Stomach (tissue), 9 donors: ENCODE data around the gene RAB3D. TPM values are rescaled to one million over a fixed set of nuclear protein-coding genes. Genes with fewer than 3 reads are reported as not detected.

Source experiments
- DNase-seq, 2 donors: peaks; one replicate each; pipeline versions ENCODE4 v3.0.0 to v3.0.0-alpha.2; 2013 to 2019
- H3K27ac ChIP-seq, 5 donors: fragments of 200-600 bp in 4 of 5; sonication (generic) in 4 of 5; one replicate each; pipeline ENCODE4 v1.5.1; 2013 to 2019; ENCODE audit warnings: mild to moderate bottlenecking in 1 of 5, moderate library complexity in 1 of 5
- H3K27me3 ChIP-seq, 3 donors: fragments of 200-600 bp; sonication (generic); one replicate each; pipeline ENCODE4 v1.5.1; 2017 to 2019; ENCODE audit warnings: mixed run types in 1 of 3
- H3K36me3 ChIP-seq, 4 donors: fragments of 200-600 bp; sonication (generic); 1 replicate in 3 of 4; 2 replicates in 1 of 4; pipeline ENCODE4 v1.5.1; 2016 to 2019
- H3K4me1 ChIP-seq, 4 donors: fragments of 200-600 bp; sonication (generic); one replicate each; pipeline ENCODE4 v1.5.1; 2016 to 2019
- H3K4me3 ChIP-seq, 4 donors: fragments of 200-600 bp; sonication (generic) in 3 of 4; one replicate each; pipeline ENCODE4 v1.5.1; 2016 to 2019; ENCODE audit warnings: mild to moderate bottlenecking in 1 of 4
- H3K9me3 ChIP-seq, 4 donors: fragments of 200-600 bp; sonication (generic); one replicate each; pipeline ENCODE4 v1.5.1; 2016 to 2019
- CTCF ChIP-seq, 7 experiments: fragments of 450-650 bp in 4 of 7; fragments of 200-600 bp in 3 of 7; sonication (generic) in 3 of 7; IDR thresholded peaks; one replicate each; pipeline ENCODE4 v1.5.1; 2016 to 2019; ENCODE audit warnings: antibody characterized with exemption in 7 of 7, control low read depth in 2 of 7, mild to moderate bottlenecking in 1 of 7
- EP300 ChIP-seq: sonication (generic); formaldehyde crosslinking; IDR thresholded peaks from one replicate; pipeline ENCODE4 v1.6.1; 2017; ENCODE audit warnings: antibody characterized with exemption
- POLR2A ChIP-seq, 4 donors: fragments of 450-650 bp; IDR thresholded peaks; one replicate each; pipeline ENCODE4 v1.6.1; 2016; ENCODE audit warnings: antibody characterized with exemption in 4 of 4, control low read depth in 2 of 4, mild to moderate bottlenecking in 1 of 4, moderate library complexity in 1 of 4
- POLR2AphosphoS5 ChIP-seq, 3 donors: sonication (generic); formaldehyde crosslinking; IDR thresholded peaks; one replicate each; pipeline ENCODE4 v1.6.1; 2016; ENCODE audit warnings: antibody characterized with exemption in 3 of 3
- whole genome bisulfite sequencing, 5 donors: extraction: QIAGEN DNeasy Blood & Tissue Kit in 3 of 5; methylation state at CpG; one replicate each; pipeline versions ENCODE4 v1.1.5 to v1.1.7; 2013 to 2018; 5-methylcytosine and 5-hydroxymethylcytosine counted together
- intact Hi-C: fragments of 100-400 bp; cut with DNase I; formaldehyde crosslinking; loops from one replicate; pipeline ENCODE4 v1.15.1; 2023; ENCODE audit warnings: low total_unique reads
- polyA plus RNA-seq, 3 donors: library from polyadenylated mRNA; stranded (reverse); fragments of 200-250 nt; gene quantifications; one replicate each; pipeline ENCODE4 v1.2.3, GENCODE V29; 2013
- total RNA-seq, 5 donors: library from RNA; depleted of rRNA; stranded (reverse); fragments of >200 nt; gene quantifications; one replicate each; pipeline versions ENCODE4 v1.1.0 to v1.2.3, GENCODE V29; 2014 to 2016
- donor health status: healthy with polysubstance abuse.
- donor health status: Bipolar disorder and iron deficiency.
- donor health status: healthy.

Gene RAB3D
- total and polyA plus RNA-seq, 8 donors, result 11.6 to 63.3 (median 19.0) TPM

- intact Hi-C loops, result no loop called here
- WGBS, 5 donors, result 93 to 99% (median 96%) methylated on average over 5 of the region's 5 CpGs
- DNase-seq, result no peak
Observed at GRCh38 chr19:11332822-11333221, 6.6 kb downstream of the RAB3D start.

GRCh38 chr19:11331502-11331901 lies 8.0 kb downstream of the RAB3D start:
- WGBS, 5 donors, result 60 to 77% (median 72%) methylated on average over 4 of the region's 4 CpGs
- Histone ChIP-seq H3K4me3 (no peak overlapping the region), H3K27ac (no peak overlapping the region), H3K9me3 (no peaks in the 10 kb centered on the region), H3K4me1 (peaks cover 0 to 6% (median 1%) of the 10 kb centered on the region in 4 donors), H3K27me3 (no peaks in the 10 kb centered on the region), H3K36me3 (peaks cover 63 to 100% (median 100%) of the 10 kb centered on the region in 4 donors)
- intact Hi-C loops, result no loop called here
- no peak for DNase-seq
- TF ChIP-seq EP300, result no peak
- no peak for TF ChIP-seq CTCF (IDR thresholded peaks at IDR 0.05)
- TF ChIP-seq POLR2AphosphoS5 (IDR thresholded peaks at IDR 0.05), result no peak
- TF ChIP-seq POLR2A (IDR thresholded peaks at IDR 0.05), result no peak

More at GRCh38 chr19:11332822-11333221, 6.6 kb downstream of the RAB3D start:
- Histone ChIP-seq H3K27ac (no peak overlapping the region), H3K36me3 (peaks cover 62 to 97% (median 95%) of the 10 kb centered on the region in 4 donors), H3K9me3 (no peaks in the 10 kb centered on the region), H3K27me3 (no peaks in the 10 kb centered on the region), H3K4me1 (peaks cover 0 to 16% (median 12%) of the 10 kb centered on the region in 4 donors), H3K4me3 (no peak overlapping the region)
- TF ChIP-seq POLR2AphosphoS5 (IDR thresholded peaks at IDR 0.05), result no peak
- no peak for TF ChIP-seq POLR2A (IDR thresholded peaks at IDR 0.05)
- no peak for TF ChIP-seq CTCF (IDR thresholded peaks at IDR 0.05)
- TF ChIP-seq EP300, result no peak

- intact Hi-C loops, result no loop called here
- Histone ChIP-seq H3K4me3 (no peak overlapping the region), H3K9me3 (no peaks in the 10 kb centered on the region), H3K27ac (no peak overlapping the region), H3K36me3 (peaks cover 51 to 100% (median 100%) of the 10 kb centered on the region in 4 donors), H3K27me3 (no peaks in the 10 kb centered on the region), H3K4me1 (peaks cover 0 to 16% (median 2%) of the 10 kb centered on the region in 4 donors)
- no peak for DNase-seq
- 63 to 88% (median 83%) methylated on average over 4 of the region's 4 CpGs for WGBS, 5 donors
- no peak for TF ChIP-seq POLR2A (IDR thresholded peaks at IDR 0.05)
Observed at GRCh38 chr19:11330127-11330526, 9.3 kb downstream of the RAB3D start.

- H3K27me3 ChIP-seq, result no peaks in the 10 kb centered on the region
- no peaks in the 10 kb centered on the region for H3K9me3 ChIP-seq
- H3K4me3 ChIP-seq, result no peak overlapping the region
- intact Hi-C loops, result no loop called here
- peak overlapping the region in 3 of 5 donors; percentile 85 to 90 (median 88) for H3K27ac ChIP-seq
- 87 to 97% (median 93%) methylated on average over 7 of the region's 7 CpGs for WGBS, 5 donors
- peaks cover 30 to 59% (median 57%) of the 10 kb centered on the region in 4 donors for H3K36me3 ChIP-seq
- peaks cover 22 to 54% (median 31%) of the 10 kb centered on the region in 4 donors for H3K4me1 ChIP-seq
- TF ChIP-seq POLR2A (IDR thresholded peaks at IDR 0.05), result no peak
- no peak for TF ChIP-seq EP300
- TF ChIP-seq CTCF (IDR thresholded peaks at IDR 0.05), result no peak
- TF ChIP-seq POLR2AphosphoS5 (IDR thresholded peaks at IDR 0.05), result no peak
- no peak for DNase-seq
Observed at GRCh38 chr19:11325544-11325943, 13.9 kb downstream of the RAB3D start.

- Histone ChIP-seq H3K9me3 (no peaks in the 10 kb centered on the region), H3K27ac (peak overlapping the region; percentile 22 to 90 (median 85)), H3K36me3 (peaks cover 23 to 52% (median 50%) of the 10 kb centered on the region in 4 donors), H3K27me3 (no peaks in the 10 kb centered on the region), H3K4me3 (no peak overlapping the region), H3K4me1 (peaks cover 22 to 54% (median 31%) of the 10 kb centered on the region in 4 donors)
- TF ChIP-seq EP300, result no peak
- no peak for TF ChIP-seq CTCF (IDR thresholded peaks at IDR 0.05)
- TF ChIP-seq POLR2A (IDR thresholded peaks at IDR 0.05), result no peak
- intact Hi-C loops, result no loop called here
- WGBS, 5 donors, result 57 to 64% (median 63%) methylated on average over 14 to 17 of the region's 17 CpGs
- peak in 1 of 2 donors; percentile 18 for DNase-seq
Observed at GRCh38 chr19:11324748-11325389, 14.6 kb downstream of the RAB3D start.
